Measurements from ENCODE around the gene ERCC4. TPM values are rescaled to one million over a fixed set of nuclear protein-coding genes. Genes with fewer than 3 reads are reported as not detected.

ERCC4 gene
- total RNA-seq, 2 experiments from 2014 or later: 12.6 to 14.8 TPM

DNA sequence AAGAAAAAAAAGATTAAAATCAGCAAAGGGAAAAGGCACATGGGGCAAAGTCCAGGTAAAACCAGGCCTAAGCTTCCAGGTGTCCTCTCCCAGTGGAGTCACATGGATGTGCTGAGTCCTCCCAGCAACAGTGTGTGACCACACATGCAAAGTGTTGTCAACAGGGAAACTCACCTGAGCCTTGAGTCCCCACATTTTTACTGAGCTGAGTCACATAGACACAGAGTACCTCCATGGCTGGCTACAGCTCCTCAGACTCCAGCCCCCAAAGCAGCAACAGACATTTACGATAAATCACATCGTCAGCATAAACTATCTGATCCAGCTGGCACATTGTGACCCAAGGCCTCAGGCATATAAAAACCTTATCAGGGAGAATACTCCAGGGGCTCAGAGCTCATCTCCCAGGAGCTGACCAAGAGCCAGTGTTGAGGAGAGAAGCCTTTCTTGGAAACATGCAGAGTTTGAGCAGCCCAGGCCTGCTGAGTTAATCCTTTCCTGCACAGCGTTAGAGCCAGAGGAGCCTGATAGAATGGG, 20.5 kb downstream of the ERCC4 start:
- Mint-ChIP-seq H3K4me3 (no peak overlapping the region), H3K27ac (no peak overlapping the region), H3K36me3 (peaks cover 21% of the 10 kb centered on the region), H3K4me1 (peaks cover 7% of the 10 kb centered on the region), H3K9me3 (no peaks in the 10 kb centered on the region), H3K27me3 (no peaks in the 10 kb centered on the region)
- no peak for ATAC-seq (ENCODE audit: low read depth)
- POLR2A ChIA-PET: interaction anchor here (0.6 kb wide), 1 partner anchor 385 kb away, joined by 3 read pairs; no protein-coding TSS in a partner anchor
- DNase-seq: no peak

DNA sequence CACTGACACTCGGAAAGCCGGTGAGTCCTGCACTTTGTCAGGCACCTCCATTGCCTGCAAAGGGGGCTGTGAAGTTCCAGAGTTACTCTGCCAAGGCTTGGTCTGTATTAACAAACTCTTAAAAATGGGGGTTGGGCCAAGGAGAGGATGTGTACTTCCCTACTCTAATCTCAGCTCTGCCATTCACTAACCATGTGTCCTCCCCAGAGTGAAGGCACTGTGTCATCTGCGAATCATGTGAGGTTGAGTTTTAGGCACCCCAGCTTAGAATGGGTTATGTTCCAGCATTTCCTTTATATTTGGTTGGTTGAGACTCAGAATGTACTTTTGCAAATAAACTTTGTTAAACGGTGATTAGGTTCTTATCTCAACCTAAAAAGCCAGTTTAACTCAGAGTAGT, 24.9 kb downstream of the ERCC4 start:
- ATAC-seq (ENCODE audit: low read depth): no peak
- Mint-ChIP-seq H3K4me1 (no peaks in the 10 kb centered on the region), H3K36me3 (peaks cover 14% of the 10 kb centered on the region), H3K9me3 (no peaks in the 10 kb centered on the region), H3K27me3 (no peaks in the 10 kb centered on the region), H3K4me3 (no peak overlapping the region), H3K27ac (no peak overlapping the region)
- DNase-seq: no peak
- POLR2A ChIA-PET: no interaction called here

DNA sequence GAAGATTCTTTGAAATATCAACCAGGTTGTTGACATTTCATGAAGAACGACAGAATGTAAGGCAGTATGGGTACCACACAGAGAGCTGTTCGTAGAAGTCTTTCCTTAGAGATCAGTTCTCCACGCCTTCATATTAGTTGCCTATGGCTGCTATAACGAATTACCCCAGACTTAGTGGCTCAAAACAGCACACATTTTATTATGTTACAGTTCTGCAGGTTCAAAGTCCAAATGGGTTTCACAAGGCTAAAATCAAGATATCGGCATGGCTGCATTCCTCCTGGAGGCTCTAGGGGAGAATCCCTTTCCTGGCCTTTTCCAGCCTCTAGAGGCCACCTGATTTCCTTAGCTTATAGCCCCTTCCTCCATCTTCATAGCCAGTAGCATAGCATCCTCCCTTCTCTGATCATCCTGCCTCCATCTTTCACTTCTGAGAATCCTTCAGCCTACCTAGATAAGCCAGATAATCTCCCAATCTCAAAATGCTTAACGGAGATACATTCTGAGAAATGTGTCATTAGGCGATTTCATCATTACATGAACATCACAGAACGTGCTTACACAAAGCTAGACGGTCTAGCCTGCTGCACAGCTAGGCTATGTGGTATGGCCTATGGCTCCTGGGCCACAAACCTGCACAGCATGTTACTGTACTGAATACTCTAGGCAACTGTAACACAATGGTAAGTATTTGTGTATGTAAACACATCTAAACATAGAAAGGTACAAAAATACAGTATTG, 26.0 kb downstream of the ERCC4 start:
- H3K4me3 Mint-ChIP-seq: no peak overlapping the region
- H3K36me3 Mint-ChIP-seq: peaks cover 16% of the 10 kb centered on the region
- no peaks in the 10 kb centered on the region for H3K9me3 Mint-ChIP-seq
- H3K27me3 Mint-ChIP-seq: no peaks in the 10 kb centered on the region
- H3K4me1 Mint-ChIP-seq: no peaks in the 10 kb centered on the region
- DNase-seq (no peak), ATAC-seq (ENCODE audit: low read depth) (no peak)
- H3K27ac Mint-ChIP-seq: no peak overlapping the region
- POLR2A ChIA-PET: no interaction called here

DNA sequence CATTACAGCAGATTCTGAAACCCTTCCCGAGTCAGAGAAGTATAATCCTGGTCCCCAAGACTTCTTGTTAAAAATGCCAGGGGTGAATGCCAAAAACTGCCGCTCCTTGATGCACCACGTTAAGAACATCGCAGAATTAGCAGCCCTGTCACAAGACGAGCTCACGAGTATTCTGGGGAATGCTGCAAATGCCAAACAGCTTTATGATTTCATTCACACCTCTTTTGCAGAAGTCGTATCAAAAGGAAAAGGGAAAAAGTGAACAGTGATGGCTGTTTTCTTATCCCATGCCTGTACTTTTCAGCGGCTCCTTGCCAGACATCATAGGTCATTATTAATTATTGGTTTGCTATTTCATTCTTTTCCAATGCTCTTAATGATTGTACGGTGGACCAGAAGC, 28.1 kb downstream of the ERCC4 start:
- Mint-ChIP-seq H3K27ac (no peak overlapping the region), H3K9me3 (no peaks in the 10 kb centered on the region)

DNA sequence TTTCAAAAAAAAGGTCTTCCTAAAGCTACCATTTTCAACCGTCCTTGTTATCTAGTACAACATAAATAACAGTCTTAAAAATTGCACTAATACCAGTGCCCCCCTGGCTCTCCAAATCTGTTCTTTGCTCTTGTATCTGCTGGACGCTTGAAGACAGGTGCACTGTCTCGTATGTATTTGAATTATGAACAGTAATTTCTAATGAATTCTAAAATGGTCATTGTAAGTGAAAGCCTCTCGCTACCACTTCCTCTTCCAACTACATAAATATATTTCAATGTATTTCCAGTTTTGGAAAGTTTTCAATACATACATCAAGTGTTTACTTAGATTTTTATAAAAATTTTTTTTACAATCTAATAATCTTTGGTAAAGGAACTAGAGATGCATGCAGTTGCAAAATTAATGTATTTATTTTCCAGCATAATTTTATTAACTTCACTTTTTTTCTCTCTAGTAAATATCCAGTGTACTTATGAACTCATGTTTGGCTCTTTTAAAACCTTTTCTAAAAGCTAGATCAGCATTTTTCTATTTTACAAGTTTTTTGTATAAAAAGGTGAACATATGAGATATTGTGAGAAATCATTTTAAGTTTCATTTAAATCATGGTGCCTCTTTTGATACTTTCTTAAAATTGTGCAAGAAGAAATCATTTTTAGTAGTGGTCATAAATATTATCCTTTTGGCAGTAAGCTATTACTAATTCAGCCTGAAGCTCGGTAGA, 31.0 kb downstream of the ERCC4 start:
- DNase-seq (no peak), ATAC-seq (ENCODE audit: low read depth) (no peak)
- Mint-ChIP-seq H3K27ac (no peak overlapping the region), H3K27me3 (no peaks in the 10 kb centered on the region), H3K9me3 (no peaks in the 10 kb centered on the region), H3K4me1 (no peaks in the 10 kb centered on the region), H3K4me3 (no peak overlapping the region), H3K36me3 (peaks cover 12% of the 10 kb centered on the region)
- POLR2A ChIA-PET: no interaction called here

More for the DNA sequence above, 28.1 kb downstream of the ERCC4 start:
- POLR2A ChIA-PET: no interaction called here
- no peaks in the 10 kb centered on the region for H3K27me3 Mint-ChIP-seq
- H3K4me3 Mint-ChIP-seq: no peak overlapping the region
- H3K36me3 Mint-ChIP-seq: peaks cover 16% of the 10 kb centered on the region
- ATAC-seq (ENCODE audit: low read depth) (no peak), DNase-seq (no peak)
- H3K4me1 Mint-ChIP-seq: no peaks in the 10 kb centered on the region

DNA sequence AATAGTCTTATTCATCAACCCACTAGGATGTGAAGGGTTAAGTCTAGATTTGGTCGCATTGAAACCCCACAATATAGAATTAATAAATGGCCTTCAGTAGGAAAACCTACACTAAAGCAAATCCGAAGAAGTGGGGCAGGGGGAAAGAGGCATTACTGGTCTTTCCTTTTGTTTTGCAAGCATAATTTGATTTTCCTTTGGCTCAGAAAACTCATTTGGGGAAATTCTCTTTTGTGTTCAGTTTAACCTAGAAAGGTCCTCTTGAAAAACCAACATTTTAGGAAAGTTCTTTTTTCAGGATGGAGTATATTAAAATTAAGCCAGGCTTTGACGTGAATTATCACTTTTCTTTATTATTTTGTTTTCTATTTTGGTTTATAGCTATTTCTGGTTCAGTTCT, 31.7 kb downstream of the ERCC4 start:
- ATAC-seq (ENCODE audit: low read depth): no peak
- H3K4me1 Mint-ChIP-seq: no peaks in the 10 kb centered on the region
- no peak overlapping the region for H3K27ac Mint-ChIP-seq
- H3K9me3 Mint-ChIP-seq: no peaks in the 10 kb centered on the region
- H3K4me3 Mint-ChIP-seq: no peak overlapping the region
- POLR2A ChIA-PET: no interaction called here
- H3K27me3 Mint-ChIP-seq: no peaks in the 10 kb centered on the region
- DNase-seq: no peak
- H3K36me3 Mint-ChIP-seq: peaks cover 7% of the 10 kb centered on the region

DNA sequence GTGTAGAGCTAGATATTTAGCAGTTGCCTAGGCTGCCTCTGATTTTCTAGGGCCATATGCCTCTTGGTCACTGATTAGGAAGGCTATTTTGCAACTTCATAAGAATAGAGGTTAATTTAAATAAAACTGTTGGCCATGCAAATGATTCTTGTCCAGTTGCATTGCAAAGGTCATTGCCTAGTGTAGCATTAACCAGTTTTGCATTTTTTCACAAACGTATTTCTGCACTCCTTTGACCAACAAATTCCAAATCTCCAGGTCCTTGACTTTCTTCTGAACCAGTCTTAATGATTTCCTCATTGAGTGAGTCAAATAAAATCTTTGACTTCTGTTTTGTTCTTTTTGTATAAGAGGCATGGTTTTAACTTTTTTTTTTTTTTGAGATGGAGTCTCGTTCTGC, 33.5 kb downstream of the ERCC4 start:
- DNase-seq: no peak
- Mint-ChIP-seq H3K4me3 (no peak overlapping the region), H3K9me3 (no peaks in the 10 kb centered on the region), H3K36me3 (peaks cover 3% of the 10 kb centered on the region), H3K27ac (no peak overlapping the region), H3K4me1 (no peaks in the 10 kb centered on the region), H3K27me3 (no peaks in the 10 kb centered on the region)
- POLR2A ChIA-PET: no interaction called here
- ATAC-seq (ENCODE audit: low read depth): no peak

DNA sequence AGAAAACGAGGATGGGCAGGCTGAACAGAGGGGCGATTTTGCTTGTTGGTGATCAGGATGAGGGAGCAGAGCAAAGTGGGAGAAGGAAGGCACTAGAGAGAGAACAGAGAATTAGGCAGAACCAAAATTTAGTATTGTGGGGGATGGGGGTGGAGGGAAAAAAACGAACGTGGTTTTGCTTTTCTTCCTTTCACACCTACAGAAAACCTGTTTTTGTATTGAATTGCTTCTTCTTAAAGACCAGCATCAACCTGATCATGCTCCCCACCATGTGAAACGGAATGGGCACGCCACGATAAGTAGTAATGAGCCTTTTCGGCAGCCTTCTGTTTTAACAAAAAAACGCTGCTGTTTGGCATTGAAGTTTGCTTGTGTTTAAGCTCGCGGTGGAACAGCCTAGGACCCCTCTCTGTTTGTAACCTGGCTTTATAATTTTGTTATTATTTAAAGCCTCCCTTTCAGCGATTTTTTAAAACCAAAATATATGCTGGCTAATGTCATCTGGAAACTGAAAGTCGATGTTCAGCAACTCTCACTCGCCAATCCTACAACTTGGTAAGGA, 36.8 kb downstream of the ERCC4 start:
- Mint-ChIP-seq H3K36me3 (no peaks in the 10 kb centered on the region), H3K4me1 (no peaks in the 10 kb centered on the region)

DNA sequence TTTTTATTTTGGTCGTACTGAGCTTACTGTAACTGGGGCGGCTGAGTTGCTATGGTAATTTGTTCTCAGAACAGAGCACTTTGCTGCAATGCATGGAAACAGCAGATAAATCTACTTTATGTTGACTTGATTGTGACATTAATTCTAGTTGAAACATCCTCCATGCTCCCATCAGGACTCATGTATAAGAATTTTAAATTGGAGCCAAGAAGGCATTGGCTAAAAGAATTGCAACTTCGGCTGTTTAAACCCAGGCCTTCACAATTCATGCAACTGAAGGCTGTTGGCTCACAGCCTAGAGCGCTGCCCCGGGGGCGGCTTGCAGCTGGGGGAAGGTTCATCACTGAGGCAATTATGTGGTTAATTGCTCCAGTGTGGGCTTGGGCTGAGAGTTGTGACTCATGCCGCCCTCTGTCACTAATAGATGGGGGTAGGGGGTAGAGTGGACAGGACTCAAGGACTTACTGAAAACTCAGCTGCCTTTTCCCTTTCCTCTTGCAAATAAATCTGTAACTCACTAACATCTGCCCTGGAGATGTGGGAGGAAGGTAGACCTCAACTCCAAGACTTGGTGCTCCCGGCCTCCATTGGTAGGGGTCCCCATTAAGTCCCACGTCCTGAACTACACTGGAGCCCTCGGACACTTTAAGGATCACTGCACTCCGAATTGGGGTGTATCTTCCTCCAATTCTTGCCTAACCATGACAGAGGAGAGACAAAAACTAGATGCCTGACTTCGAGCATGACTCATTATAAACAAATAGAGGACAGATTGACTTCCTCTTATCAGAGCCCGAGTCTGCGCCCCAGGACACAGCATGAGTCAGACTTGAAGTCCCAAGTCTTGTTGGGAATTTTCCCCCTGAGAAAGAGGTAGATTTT, 37.5 kb downstream of the ERCC4 start:
- ATAC-seq (ENCODE audit: low read depth) (no peak), DNase-seq (no peak)
- POLR2A ChIA-PET: no interaction called here
- no peaks in the 10 kb centered on the region for H3K4me1 Mint-ChIP-seq
- H3K4me3 Mint-ChIP-seq: no peak overlapping the region
- H3K9me3 Mint-ChIP-seq: no peaks in the 10 kb centered on the region
- H3K36me3 Mint-ChIP-seq: no peaks in the 10 kb centered on the region
- no peaks in the 10 kb centered on the region for H3K27me3 Mint-ChIP-seq
- no peak overlapping the region for H3K27ac Mint-ChIP-seq

More for the DNA sequence above, 36.8 kb downstream of the ERCC4 start:
- H3K27ac Mint-ChIP-seq: no peak overlapping the region
- H3K9me3 Mint-ChIP-seq: no peaks in the 10 kb centered on the region
- no peaks in the 10 kb centered on the region for H3K27me3 Mint-ChIP-seq
- ATAC-seq (ENCODE audit: low read depth) (no peak), DNase-seq (no peak)
- POLR2A ChIA-PET: no interaction called here
- no peak overlapping the region for H3K4me3 Mint-ChIP-seq

DNA sequence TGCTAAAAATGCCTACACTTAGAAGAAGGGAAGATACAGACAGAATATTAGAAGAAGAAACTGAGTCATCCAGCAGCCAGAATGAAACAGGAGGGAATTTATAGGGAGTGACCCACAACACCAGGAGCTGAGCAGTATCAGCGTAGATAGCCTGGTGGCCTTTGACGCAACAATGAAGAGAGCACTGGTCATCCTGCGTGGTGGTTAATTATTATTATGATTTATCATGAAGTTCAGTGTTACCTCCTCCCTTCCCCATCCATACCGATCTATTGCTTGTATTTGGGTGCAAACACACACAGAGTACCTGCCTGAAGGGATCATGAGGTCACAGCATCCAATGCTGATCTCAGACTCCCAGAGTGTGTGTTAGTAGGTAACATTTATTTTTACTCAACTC, 38.5 kb downstream of the ERCC4 start:
- Mint-ChIP-seq H3K9me3 (no peaks in the 10 kb centered on the region), H3K4me1 (no peaks in the 10 kb centered on the region), H3K4me3 (no peak overlapping the region), H3K36me3 (no peaks in the 10 kb centered on the region), H3K27ac (no peak overlapping the region), H3K27me3 (no peaks in the 10 kb centered on the region)
- DNase-seq (no peak), ATAC-seq (ENCODE audit: low read depth) (no peak)
- POLR2A ChIA-PET: no interaction called here

DNA sequence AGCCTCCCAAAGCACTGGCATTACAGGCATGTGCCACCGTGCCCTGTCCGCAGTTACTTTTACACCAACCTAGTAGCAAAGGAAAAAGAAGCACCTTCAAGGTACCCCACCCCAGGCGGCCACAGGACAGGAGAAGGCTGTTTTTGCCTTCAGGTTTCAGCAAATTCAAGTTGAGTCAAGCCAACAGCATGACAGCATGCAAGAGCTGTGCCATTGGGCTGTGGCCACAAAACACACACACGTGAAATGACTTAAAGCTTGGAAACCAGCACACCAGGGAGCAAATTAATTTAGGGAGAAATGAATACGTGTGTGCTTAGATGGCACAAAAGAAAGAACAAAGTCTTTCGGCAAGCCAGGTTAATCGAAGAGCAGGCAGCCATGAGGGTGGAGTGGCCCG, 39.7 kb downstream of the ERCC4 start:
- no peaks in the 10 kb centered on the region for H3K9me3 Mint-ChIP-seq
- DNase-seq (no peak), ATAC-seq (ENCODE audit: low read depth) (no peak)
- no peaks in the 10 kb centered on the region for H3K4me1 Mint-ChIP-seq
- no peaks in the 10 kb centered on the region for H3K36me3 Mint-ChIP-seq
- no peak overlapping the region for H3K4me3 Mint-ChIP-seq
- H3K27me3 Mint-ChIP-seq: no peaks in the 10 kb centered on the region
- POLR2A ChIA-PET: no interaction called here
- H3K27ac Mint-ChIP-seq: no peak overlapping the region

DNA sequence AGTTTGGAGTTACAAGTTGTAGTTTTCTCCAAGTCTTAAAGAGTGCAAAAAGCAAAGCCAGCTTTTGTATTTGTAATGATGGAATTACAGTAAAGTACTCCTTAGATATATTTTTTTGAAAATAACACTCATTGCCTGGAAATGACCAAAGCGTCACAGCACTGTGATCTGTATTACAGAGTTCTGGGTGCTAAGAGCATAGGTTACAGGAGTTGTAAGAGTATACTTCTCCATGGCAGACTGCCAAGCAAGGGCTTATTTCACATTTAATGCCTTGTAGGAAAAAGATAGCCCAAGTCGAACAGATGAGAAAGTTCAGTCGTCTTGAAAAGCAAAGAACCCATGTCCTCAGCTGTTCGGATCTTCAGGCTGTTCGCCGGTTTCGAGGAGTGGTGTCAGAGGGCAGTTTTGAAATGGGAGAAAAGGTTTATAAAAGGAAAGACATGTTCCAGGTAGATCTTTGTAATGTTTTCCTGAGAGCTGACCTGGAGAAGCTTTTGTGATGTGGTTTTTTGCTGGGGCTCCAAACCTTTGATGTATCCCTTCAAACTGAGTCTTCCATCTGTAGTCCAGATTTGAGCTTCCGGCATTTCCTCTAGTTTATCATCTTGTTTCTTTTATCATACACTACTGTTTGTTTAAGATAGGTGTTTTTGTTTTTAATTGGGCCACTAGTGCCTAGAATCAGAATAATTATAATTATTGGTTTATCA, 41.3 kb downstream of the ERCC4 start:
- no peak overlapping the region for H3K27ac Mint-ChIP-seq
- no peaks in the 10 kb centered on the region for H3K9me3 Mint-ChIP-seq
- H3K27me3 Mint-ChIP-seq: peaks cover 15% of the 10 kb centered on the region
- no peaks in the 10 kb centered on the region for H3K36me3 Mint-ChIP-seq
- no peaks in the 10 kb centered on the region for H3K4me1 Mint-ChIP-seq
- no peak overlapping the region for H3K4me3 Mint-ChIP-seq
- POLR2A ChIA-PET: no interaction called here
- ATAC-seq (ENCODE audit: low read depth) (no peak), DNase-seq (no peak)

DNA sequence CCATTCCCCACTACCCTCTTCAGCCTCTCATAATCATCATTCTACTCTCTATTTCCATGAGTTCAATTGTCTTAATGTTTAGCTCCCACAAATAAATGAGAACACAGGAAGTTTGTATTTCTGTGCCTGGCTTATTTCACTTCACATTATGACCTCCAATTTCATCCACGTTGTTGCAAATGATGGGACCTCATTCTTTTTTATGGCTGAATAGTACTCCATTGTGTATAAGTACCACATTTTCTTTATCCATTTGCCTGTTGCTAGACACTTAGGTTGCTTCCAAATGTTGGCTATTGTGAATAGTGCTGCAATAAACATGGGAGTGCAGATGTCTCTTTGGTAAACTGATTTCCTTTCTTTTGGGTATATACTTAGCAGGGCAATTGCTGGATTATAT, 42.3 kb downstream of the ERCC4 start:
- no peak overlapping the region for H3K27ac Mint-ChIP-seq
- H3K9me3 Mint-ChIP-seq: no peaks in the 10 kb centered on the region
- no peaks in the 10 kb centered on the region for H3K4me1 Mint-ChIP-seq
- peaks cover 20% of the 10 kb centered on the region for H3K27me3 Mint-ChIP-seq
- H3K36me3 Mint-ChIP-seq: no peaks in the 10 kb centered on the region
- H3K4me3 Mint-ChIP-seq: no peak overlapping the region
- ATAC-seq (ENCODE audit: low read depth) (no peak), DNase-seq (no peak)
- POLR2A ChIA-PET: no interaction called here
